ENCODE data around the gene GALNT14. TPM values are rescaled to one million over a fixed set of nuclear protein-coding genes. Genes with fewer than 3 reads are reported as not detected.

Gene GALNT14
- total and polyA plus RNA-seq, 2 donors (not counting 1 experiment from before 2014, with no cell fraction given): 3.1 to 6.2 TPM

DNA sequence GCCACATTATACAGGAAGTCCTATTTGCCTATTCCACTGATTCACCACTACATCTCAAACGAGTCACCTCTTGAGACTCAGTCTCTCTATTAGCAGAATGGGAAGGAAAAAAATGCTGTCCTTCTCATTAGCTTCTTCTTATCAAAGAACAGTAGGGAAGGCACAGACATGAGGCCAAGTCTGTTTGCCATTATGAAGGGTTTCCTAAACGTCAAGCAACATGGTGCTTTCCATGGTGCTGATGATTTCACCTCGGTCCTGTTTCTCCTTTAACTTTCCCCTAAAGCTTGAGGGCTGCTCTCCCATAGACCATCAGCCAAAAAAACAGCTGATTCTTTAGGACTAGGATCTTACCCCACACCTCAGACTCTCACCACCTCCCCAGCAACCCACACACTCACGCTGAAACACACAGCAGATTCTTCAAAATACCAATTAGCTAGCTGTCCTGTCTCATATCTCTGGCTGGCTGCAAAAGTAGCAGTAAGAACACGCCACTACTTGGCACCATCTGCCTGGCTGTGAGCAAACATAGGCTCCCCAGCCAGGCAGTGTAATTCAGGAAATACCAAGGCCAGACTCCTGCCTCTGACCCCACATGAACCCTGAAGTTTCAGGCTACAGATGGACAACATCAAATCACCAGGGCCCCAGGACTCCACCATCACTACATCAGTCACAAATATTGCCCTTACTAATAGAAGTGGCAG, 30.5 kb downstream of the GALNT14 start:
- 82% methylated on average over 3 of the region's 5 CpGs for WGBS (ENCODE audit: insufficient coverage)
- no peaks in the 10 kb centered on the region for H3K36me3 ChIP-seq (replicated peaks in 1 of 2; ENCODE audit: control extremely low read depth in 1 of 2, control insufficient read depth in 1 of 2, extremely low read depth in 1 of 2, insufficient read depth in 2 of 2, low read length in 1 of 2)
- no peaks in the 10 kb centered on the region for H3K27me3 Mint-ChIP-seq
- H3K27me3 ChIP-seq (replicated peaks in 1 of 4; ENCODE audit: control extremely low read depth in 1 of 4, control insufficient read depth in 3 of 4, insufficient read depth in 4 of 4, low read length in 3 of 4): no peaks in the 10 kb centered on the region
- DNase-seq (no peak), ATAC-seq (ENCODE audit: low read depth) (no peak)
- H3K79me2 ChIP-seq (ENCODE audit: control insufficient read depth, insufficient read depth, low read length): no peaks in the 10 kb centered on the region
- H3K27ac ChIP-seq (ENCODE audit: low read length in 2 of 2): no peak overlapping the region
- intact Hi-C loops (cut with micrococcal nuclease): no loop called here
- H3K4me1 ChIP-seq (ENCODE audit: control insufficient read depth in 2 of 2, insufficient read depth in 2 of 2, low read length in 2 of 2): no peaks in the 10 kb centered on the region
- no peaks in the 10 kb centered on the region for H3K4me1 Mint-ChIP-seq
- CTCF ChIA-PET: no interaction called here
- no peak overlapping the region for H3K27ac Mint-ChIP-seq
- H3K4me2 ChIP-seq (replicated peaks; ENCODE audit: low read depth, low read length, poor library complexity, severe bottlenecking): no peak overlapping the region
- no peak overlapping the region for H3K4me3 Mint-ChIP-seq
- H2AFZ ChIP-seq (ENCODE audit: insufficient read depth, low read depth, low read length, poor library complexity, severe bottlenecking): no peak overlapping the region
- H3K9ac ChIP-seq (ENCODE audit: low read length): no peak overlapping the region
- POLR2A ChIA-PET: no interaction called here
- TF ChIP-seq, protein P1, sequence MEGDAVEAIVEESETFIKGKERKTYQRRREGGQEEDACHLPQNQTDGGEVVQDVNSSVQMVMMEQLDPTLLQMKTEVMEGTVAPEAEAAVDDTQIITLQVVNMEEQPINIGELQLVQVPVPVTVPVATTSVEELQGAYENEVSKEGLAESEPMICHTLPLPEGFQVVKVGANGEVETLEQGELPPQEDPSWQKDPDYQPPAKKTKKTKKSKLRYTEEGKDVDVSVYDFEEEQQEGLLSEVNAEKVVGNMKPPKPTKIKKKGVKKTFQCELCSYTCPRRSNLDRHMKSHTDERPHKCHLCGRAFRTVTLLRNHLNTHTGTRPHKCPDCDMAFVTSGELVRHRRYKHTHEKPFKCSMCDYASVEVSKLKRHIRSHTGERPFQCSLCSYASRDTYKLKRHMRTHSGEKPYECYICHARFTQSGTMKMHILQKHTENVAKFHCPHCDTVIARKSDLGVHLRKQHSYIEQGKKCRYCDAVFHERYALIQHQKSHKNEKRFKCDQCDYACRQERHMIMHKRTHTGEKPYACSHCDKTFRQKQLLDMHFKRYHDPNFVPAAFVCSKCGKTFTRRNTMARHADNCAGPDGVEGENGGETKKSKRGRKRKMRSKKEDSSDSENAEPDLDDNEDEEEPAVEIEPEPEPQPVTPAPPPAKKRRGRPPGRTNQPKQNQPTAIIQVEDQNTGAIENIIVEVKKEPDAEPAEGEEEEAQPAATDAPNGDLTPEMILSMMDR (IDR thresholded peaks at IDR 0.05): no peak
- TF ChIP-seq EZH2 (IDR thresholded peaks at IDR 0.05; ENCODE audit: borderline replicate concordance, insufficient read depth, low read depth, low read length, poor library complexity, severe bottlenecking): no peak
- H4K20me1 ChIP-seq (ENCODE audit: control insufficient read depth, insufficient read depth, low read length, poor library complexity, severe bottlenecking): no peaks in the 10 kb centered on the region
- H3K9me3 Mint-ChIP-seq (ENCODE audit: insufficient read depth): no peaks in the 10 kb centered on the region
- no peaks in the 10 kb centered on the region for H3K9me3 ChIP-seq (ENCODE audit: control extremely low read depth in 1 of 3, control insufficient read depth in 2 of 3, insufficient read depth in 1 of 3, low read length in 2 of 3)
- no peak overlapping the region for H3K4me3 ChIP-seq (ENCODE audit: control extremely low read depth in 1 of 5, extremely low read depth in 1 of 5, insufficient read depth in 1 of 5, low read depth in 2 of 5, low read length in 4 of 5)

DNA sequence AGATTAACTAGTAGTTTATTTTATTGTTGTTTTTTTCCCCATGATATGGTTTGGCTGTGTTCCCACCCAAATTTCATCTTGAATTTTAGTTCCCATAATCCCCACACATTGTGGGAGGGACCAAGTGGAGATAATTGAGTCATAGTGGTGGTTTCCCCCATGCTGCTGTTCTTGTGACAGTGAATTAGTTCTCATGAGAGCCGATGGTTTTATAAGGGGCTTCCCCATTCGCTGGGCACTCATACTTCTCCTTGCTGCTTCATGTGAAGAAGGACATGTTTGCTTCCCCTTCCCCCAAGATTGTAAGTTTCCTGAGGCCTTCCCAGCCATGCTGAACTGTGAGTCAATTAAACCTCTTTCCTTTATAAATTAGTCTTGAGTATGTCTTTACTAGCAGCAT, 36.5 kb downstream of the GALNT14 start:
- ATAC-seq (ENCODE audit: low read depth) (no peak), DNase-seq (no peak)
- H3K9me3 Mint-ChIP-seq (ENCODE audit: insufficient read depth): no peaks in the 10 kb centered on the region
- no peak overlapping the region for H3K9ac ChIP-seq (ENCODE audit: low read length)
- no peak for TF ChIP-seq EZH2 (IDR thresholded peaks at IDR 0.05; ENCODE audit: borderline replicate concordance, insufficient read depth, low read depth, low read length, poor library complexity, severe bottlenecking)
- TF ChIP-seq, protein P1 (IDR thresholded peaks at IDR 0.05): no peak
- POLR2A ChIA-PET: no interaction called here
- H3K36me3 ChIP-seq (replicated peaks in 1 of 2; ENCODE audit: control extremely low read depth in 1 of 2, control insufficient read depth in 1 of 2, extremely low read depth in 1 of 2, insufficient read depth in 2 of 2, low read length in 1 of 2): no peaks in the 10 kb centered on the region
- no peaks in the 10 kb centered on the region for H3K79me2 ChIP-seq (ENCODE audit: control insufficient read depth, insufficient read depth, low read length)
- intact Hi-C loops (cut with micrococcal nuclease): no loop called here
- H3K4me3 Mint-ChIP-seq: no peak overlapping the region
- CTCF ChIA-PET: no interaction called here
- no peak overlapping the region for H3K27ac Mint-ChIP-seq
- peaks cover 10% of the 10 kb centered on the region for H3K4me1 Mint-ChIP-seq
- H3K4me3 ChIP-seq (ENCODE audit: control extremely low read depth in 1 of 5, extremely low read depth in 1 of 5, insufficient read depth in 1 of 5, low read depth in 2 of 5, low read length in 4 of 5): no peak overlapping the region
- no peak overlapping the region for H3K27ac ChIP-seq (ENCODE audit: low read length in 2 of 2)
- H3K27me3 Mint-ChIP-seq: no peaks in the 10 kb centered on the region
- peaks cover 0 to 4% (median 0%) of the 10 kb centered on the region in 3 donors for H3K9me3 ChIP-seq (ENCODE audit: control extremely low read depth in 1 of 3, control insufficient read depth in 2 of 3, insufficient read depth in 1 of 3, low read length in 2 of 3)
- no peaks in the 10 kb centered on the region for H3K27me3 ChIP-seq (replicated peaks in 1 of 4; ENCODE audit: control extremely low read depth in 1 of 4, control insufficient read depth in 3 of 4, insufficient read depth in 4 of 4, low read length in 3 of 4)
- no peak overlapping the region for H2AFZ ChIP-seq (ENCODE audit: insufficient read depth, low read depth, low read length, poor library complexity, severe bottlenecking)
- peaks cover 3 to 5% of the 10 kb centered on the region in 2 donors for H3K4me1 ChIP-seq (ENCODE audit: control insufficient read depth in 2 of 2, insufficient read depth in 2 of 2, low read length in 2 of 2)
- no peaks in the 10 kb centered on the region for H4K20me1 ChIP-seq (ENCODE audit: control insufficient read depth, insufficient read depth, low read length, poor library complexity, severe bottlenecking)
- no peak overlapping the region for H3K4me2 ChIP-seq (replicated peaks; ENCODE audit: low read depth, low read length, poor library complexity, severe bottlenecking)
- WGBS (ENCODE audit: insufficient coverage): 40% methylated on average over 1 of the region's 2 CpGs

Measured in B cell (primary cell).